ENCODE results near the gene AGAP1. TPM values are rescaled to one million over a fixed set of nuclear protein-coding genes. Genes with fewer than 3 reads are reported as not detected.
"Not testable (repeated sequence)": the region's sequence is repeated elsewhere in the genome, so short reads cannot be mapped to it uniquely, and the experiment has no call there.

The AGAP1 gene
- total RNA-seq, 1 experiment from 2014 or later: 25.8 TPM

- H3K27ac Mint-ChIP-seq: peak overlapping the region; percentile 11 to 64 (median 24); a peak in 1 of 7 replicates
- Histone ChIP-seq H4K91ac (ENCODE audit: insufficient read length, low read depth, low read length) (no peak overlapping the region), H3K23me2 (ENCODE audit: insufficient read length, low read depth, low read length, poor library complexity, severe bottlenecking) (no peaks in the 10 kb centered on the region), H2AFZ (ENCODE audit: low read length) (no peak overlapping the region), H2BK5ac (ENCODE audit: insufficient read length, low read length) (no peak overlapping the region), H4K20me1 (ENCODE audit: control insufficient read depth, insufficient read depth, insufficient read length) (no peaks in the 10 kb centered on the region), H4K8ac (replicated peaks; ENCODE audit: insufficient read length, low read depth, low read length) (no peak overlapping the region), H3K18ac (ENCODE audit: insufficient read length, low read depth, low read length) (peak overlapping the region; percentile 35), H3K4me1 (ENCODE audit: insufficient read depth, low read length) (peaks cover 10% of the 10 kb centered on the region; the same call in 1 of the 2 replicates), H2AK5ac (ENCODE audit: insufficient read length, low read length) (no peak overlapping the region), H3K27me3 (ENCODE audit: insufficient read depth, low read length) (no peaks in the 10 kb centered on the region), H3K9ac (ENCODE audit: extremely low read depth, insufficient read length, low read length) (no peak overlapping the region), H2BK20ac (ENCODE audit: low read depth, low read length, poor library complexity, severe bottlenecking) (no peak overlapping the region), H2BK15ac (ENCODE audit: low read depth, low read length) (no peak overlapping the region), H2BK12ac (ENCODE audit: insufficient read length, low read depth, low read length) (peak overlapping the region; percentile 6), H3K14ac (ENCODE audit: insufficient read depth, low read length) (peak overlapping the region; percentile 46), H3K23ac (ENCODE audit: insufficient read length, low read depth, low read length) (no peak overlapping the region), H4K5ac (ENCODE audit: insufficient read length, low read depth, low read length) (no peak overlapping the region), H3K9me3 (ENCODE audit: control insufficient read depth, low read depth, low read length) (peaks cover 9% of the 10 kb centered on the region), H2BK120ac (ENCODE audit: low read depth, low read length, poor library complexity, severe bottlenecking) (no peak overlapping the region), H3T11ph (ENCODE audit: low read length) (no peak overlapping the region), H3K79me2 (ENCODE audit: insufficient read depth, low read length) (no peaks in the 10 kb centered on the region), H3K56ac (ENCODE audit: insufficient read length, low read depth, low read length) (no peak overlapping the region), H3K27ac (ENCODE audit: insufficient read length, low read depth, low read length) (no peak overlapping the region), H3K4me2 (ENCODE audit: insufficient read depth, insufficient read length, low read length) (no peak overlapping the region), H3K4ac (ENCODE audit: low read depth, low read length) (no peak overlapping the region), H3K79me1 (ENCODE audit: insufficient read depth, low read depth, low read length, poor library complexity, severe bottlenecking) (no peaks in the 10 kb centered on the region)
- H3K36me3 Mint-ChIP-seq (ENCODE audit: insufficient read depth in 1 of 3, low read depth in 3 of 3): peaks cover 3 to 11% (median 7%) of the 10 kb centered on the region in 3 experiments; a peak in 6 of 7 replicates
- H3K4me1 Mint-ChIP-seq: peaks cover 23 to 26% of the 10 kb centered on the region in 2 experiments
- H3K27me3 Mint-ChIP-seq (ENCODE audit: low read depth): no peaks in the 10 kb centered on the region; the same call in none of the 2 replicates
- peaks cover 0 to 7% of the 10 kb centered on the region in 2 experiments; a peak in 4 of 5 replicates for H3K9me3 Mint-ChIP-seq
- H3K4me3 Mint-ChIP-seq: no peak overlapping the region
- WGBS (ENCODE audit: extremely low coverage, insufficient read length, low lambda C conversion rate): no CpG with 5 or more reads among the region's 12 CpGs
- TF ChIP-seq, protein P1, sequence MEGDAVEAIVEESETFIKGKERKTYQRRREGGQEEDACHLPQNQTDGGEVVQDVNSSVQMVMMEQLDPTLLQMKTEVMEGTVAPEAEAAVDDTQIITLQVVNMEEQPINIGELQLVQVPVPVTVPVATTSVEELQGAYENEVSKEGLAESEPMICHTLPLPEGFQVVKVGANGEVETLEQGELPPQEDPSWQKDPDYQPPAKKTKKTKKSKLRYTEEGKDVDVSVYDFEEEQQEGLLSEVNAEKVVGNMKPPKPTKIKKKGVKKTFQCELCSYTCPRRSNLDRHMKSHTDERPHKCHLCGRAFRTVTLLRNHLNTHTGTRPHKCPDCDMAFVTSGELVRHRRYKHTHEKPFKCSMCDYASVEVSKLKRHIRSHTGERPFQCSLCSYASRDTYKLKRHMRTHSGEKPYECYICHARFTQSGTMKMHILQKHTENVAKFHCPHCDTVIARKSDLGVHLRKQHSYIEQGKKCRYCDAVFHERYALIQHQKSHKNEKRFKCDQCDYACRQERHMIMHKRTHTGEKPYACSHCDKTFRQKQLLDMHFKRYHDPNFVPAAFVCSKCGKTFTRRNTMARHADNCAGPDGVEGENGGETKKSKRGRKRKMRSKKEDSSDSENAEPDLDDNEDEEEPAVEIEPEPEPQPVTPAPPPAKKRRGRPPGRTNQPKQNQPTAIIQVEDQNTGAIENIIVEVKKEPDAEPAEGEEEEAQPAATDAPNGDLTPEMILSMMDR (conservative IDR thresholded peaks at IDR 0.05): no peak
- DNase-seq: no peak
These were observed 568.1 kb downstream of the AGAP1 start for GRCh38 chr2:236061899-236062298.

GRCh38 chr2:236062806-236063205, 569.0 kb downstream of the AGAP1 start:
- H3K79me2 ChIP-seq (ENCODE audit: insufficient read depth, low read length); H3K23ac ChIP-seq (ENCODE audit: insufficient read length, low read depth, low read length); H2BK15ac ChIP-seq (ENCODE audit: low read depth, low read length); H3K4ac ChIP-seq (ENCODE audit: low read depth, low read length); H3K56ac ChIP-seq (ENCODE audit: insufficient read length, low read depth, low read length); H3K79me1 ChIP-seq (ENCODE audit: insufficient read depth, low read depth, low read length, poor library complexity, severe bottlenecking); H3K23me2 ChIP-seq (ENCODE audit: insufficient read length, low read depth, low read length, poor library complexity, severe bottlenecking); H3K4me1 ChIP-seq (ENCODE audit: insufficient read depth, low read length); H2BK20ac ChIP-seq (ENCODE audit: low read depth, low read length, poor library complexity, severe bottlenecking); DNase-seq; H3T11ph ChIP-seq (ENCODE audit: low read length); H4K5ac ChIP-seq (ENCODE audit: insufficient read length, low read depth, low read length); H4K20me1 ChIP-seq (ENCODE audit: control insufficient read depth, insufficient read depth, insufficient read length); H3K4me2 ChIP-seq (ENCODE audit: insufficient read depth, insufficient read length, low read length); H4K8ac ChIP-seq (replicated peaks; ENCODE audit: insufficient read length, low read depth, low read length); H3K27ac ChIP-seq (ENCODE audit: insufficient read length, low read depth, low read length); H2AK5ac ChIP-seq (ENCODE audit: insufficient read length, low read length); H2BK12ac ChIP-seq (ENCODE audit: insufficient read length, low read depth, low read length); H3K9me3 Mint-ChIP-seq; H3K18ac ChIP-seq (ENCODE audit: insufficient read length, low read depth, low read length); H3K27me3 Mint-ChIP-seq (ENCODE audit: low read depth); H3K9me3 ChIP-seq (ENCODE audit: control insufficient read depth, low read depth, low read length); H2BK5ac ChIP-seq (ENCODE audit: insufficient read length, low read length); H2AFZ ChIP-seq (ENCODE audit: low read length); H2BK120ac ChIP-seq (ENCODE audit: low read depth, low read length, poor library complexity, severe bottlenecking); H3K4me3 Mint-ChIP-seq; H3K14ac ChIP-seq (ENCODE audit: insufficient read depth, low read length); H3K27me3 ChIP-seq (ENCODE audit: insufficient read depth, low read length); H4K91ac ChIP-seq (ENCODE audit: insufficient read length, low read depth, low read length); H3K9ac ChIP-seq (ENCODE audit: extremely low read depth, insufficient read length, low read length): not testable (repeated sequence)
- H3K4me1 Mint-ChIP-seq: peaks cover 23 to 26% of the 10 kb centered on the region in 2 experiments
- peaks cover 3 to 11% (median 7%) of the 10 kb centered on the region in 3 experiments; a peak in 6 of 7 replicates for H3K36me3 Mint-ChIP-seq (ENCODE audit: insufficient read depth in 1 of 3, low read depth in 3 of 3)
- no CpG with 5 or more reads among the region's 5 CpGs for WGBS (ENCODE audit: extremely low coverage, insufficient read length, low lambda C conversion rate)
- 0 out of 7 replicates have a peak overlapping the region, but pooled peaks of 1 of the 3 experiments have one; percentile 11 for H3K27ac Mint-ChIP-seq

Measured in H9 (cell line).